Measurements from ENCODE around the gene PAM.

PAM gene

DNA sequence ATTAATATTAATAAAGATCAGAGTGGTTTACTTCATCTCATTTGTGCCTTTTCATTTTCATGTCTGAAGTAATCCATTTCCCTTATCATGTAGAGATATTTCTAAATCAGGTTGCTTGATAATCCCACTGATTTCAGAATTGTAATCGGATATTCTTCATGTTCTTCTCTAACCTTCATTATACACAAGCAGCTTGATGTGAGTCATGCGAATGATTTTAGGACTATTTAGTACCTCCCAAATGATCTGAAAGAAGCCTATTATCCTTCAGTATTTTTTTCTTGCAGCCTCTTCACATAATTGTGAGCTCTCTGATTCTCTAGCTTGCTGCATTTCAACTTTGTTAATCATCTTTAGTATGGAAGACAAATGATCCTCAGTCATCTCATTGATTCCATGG is 182.8 kb downstream of the PAM start:
- Histone ChIP-seq H2AFZ (ENCODE audit: low read depth, low read length, severe bottlenecking) (no peak overlapping the region), H3K9ac (ENCODE audit: low read length) (no peak overlapping the region), H3K9me3 (ENCODE audit: insufficient read depth, low read length) (no peaks in the 10 kb centered on the region), H3K27ac (ENCODE audit: low read depth, low read length) (no peak overlapping the region), H3K79me2 (ENCODE audit: insufficient read depth, low read length) (no peaks in the 10 kb centered on the region), H3K9me2 (replicated peaks; ENCODE audit: insufficient read depth, low read length) (no peaks in the 10 kb centered on the region), H3K27me3 (ENCODE audit: low read length) (no peaks in the 10 kb centered on the region), H3K4me2 (ENCODE audit: low read depth, low read length, poor library complexity, severe bottlenecking) (no peak overlapping the region), H3K4me3 (ENCODE audit: insufficient read depth, low read length, poor library complexity, severe bottlenecking) (no peak overlapping the region), H3F3A (ENCODE audit: insufficient read depth) (no peaks in the 10 kb centered on the region), H4K20me1 (ENCODE audit: low read depth, low read length) (no peaks in the 10 kb centered on the region), H3K36me3 (ENCODE audit: low read length) (no peaks in the 10 kb centered on the region)
- no peak for TF ChIP-seq EZH2phosphoT487 (conservative IDR thresholded peaks at IDR 0.05; ENCODE audit: low read length)
- TF ChIP-seq, protein P1, sequence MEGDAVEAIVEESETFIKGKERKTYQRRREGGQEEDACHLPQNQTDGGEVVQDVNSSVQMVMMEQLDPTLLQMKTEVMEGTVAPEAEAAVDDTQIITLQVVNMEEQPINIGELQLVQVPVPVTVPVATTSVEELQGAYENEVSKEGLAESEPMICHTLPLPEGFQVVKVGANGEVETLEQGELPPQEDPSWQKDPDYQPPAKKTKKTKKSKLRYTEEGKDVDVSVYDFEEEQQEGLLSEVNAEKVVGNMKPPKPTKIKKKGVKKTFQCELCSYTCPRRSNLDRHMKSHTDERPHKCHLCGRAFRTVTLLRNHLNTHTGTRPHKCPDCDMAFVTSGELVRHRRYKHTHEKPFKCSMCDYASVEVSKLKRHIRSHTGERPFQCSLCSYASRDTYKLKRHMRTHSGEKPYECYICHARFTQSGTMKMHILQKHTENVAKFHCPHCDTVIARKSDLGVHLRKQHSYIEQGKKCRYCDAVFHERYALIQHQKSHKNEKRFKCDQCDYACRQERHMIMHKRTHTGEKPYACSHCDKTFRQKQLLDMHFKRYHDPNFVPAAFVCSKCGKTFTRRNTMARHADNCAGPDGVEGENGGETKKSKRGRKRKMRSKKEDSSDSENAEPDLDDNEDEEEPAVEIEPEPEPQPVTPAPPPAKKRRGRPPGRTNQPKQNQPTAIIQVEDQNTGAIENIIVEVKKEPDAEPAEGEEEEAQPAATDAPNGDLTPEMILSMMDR (IDR thresholded peaks at IDR 0.05; ENCODE audit: insufficient read depth, low read length, poor library complexity, severe bottlenecking), result no peak

DNA sequence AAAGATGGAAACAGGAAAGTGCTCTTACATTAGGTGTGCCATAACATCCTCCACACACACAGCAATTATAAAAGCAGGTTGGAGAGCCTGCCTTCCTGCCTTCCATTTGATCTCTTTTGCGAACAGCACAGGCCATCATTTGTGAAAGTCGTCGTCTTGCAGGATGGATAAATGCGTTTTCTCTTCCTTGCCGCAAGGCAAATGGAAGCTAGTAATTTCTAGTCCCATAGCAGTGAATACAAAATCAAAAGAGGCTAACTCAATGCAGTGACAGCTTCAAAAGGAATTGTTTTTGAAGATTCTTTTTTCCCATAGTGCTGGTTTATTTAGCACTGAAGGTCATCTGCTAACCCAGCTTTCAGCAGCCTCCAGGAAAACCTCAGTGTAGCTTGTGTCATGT is 186.0 kb downstream of the PAM start:
- Histone ChIP-seq H3K79me2 (ENCODE audit: insufficient read depth, low read length) (no peaks in the 10 kb centered on the region), H4K20me1 (ENCODE audit: low read depth, low read length) (no peaks in the 10 kb centered on the region), H3K4me2 (ENCODE audit: low read depth, low read length, poor library complexity, severe bottlenecking) (no peak overlapping the region), H2AFZ (ENCODE audit: low read depth, low read length, severe bottlenecking) (no peak overlapping the region), H3K27ac (ENCODE audit: low read depth, low read length) (no peak overlapping the region), H3F3A (ENCODE audit: insufficient read depth) (no peaks in the 10 kb centered on the region), H3K4me3 (ENCODE audit: insufficient read depth, low read length, poor library complexity, severe bottlenecking) (no peak overlapping the region), H3K27me3 (ENCODE audit: low read length) (no peaks in the 10 kb centered on the region), H3K9me2 (replicated peaks; ENCODE audit: insufficient read depth, low read length) (no peaks in the 10 kb centered on the region), H3K9ac (ENCODE audit: low read length) (no peak overlapping the region), H3K36me3 (ENCODE audit: low read length) (no peaks in the 10 kb centered on the region), H3K9me3 (ENCODE audit: insufficient read depth, low read length) (no peaks in the 10 kb centered on the region)
- TF ChIP-seq EZH2phosphoT487 (conservative IDR thresholded peaks at IDR 0.05; ENCODE audit: low read length), result no peak
- TF ChIP-seq, protein P1 (IDR thresholded peaks at IDR 0.05; ENCODE audit: insufficient read depth, low read length, poor library complexity, severe bottlenecking), result no peak

DNA sequence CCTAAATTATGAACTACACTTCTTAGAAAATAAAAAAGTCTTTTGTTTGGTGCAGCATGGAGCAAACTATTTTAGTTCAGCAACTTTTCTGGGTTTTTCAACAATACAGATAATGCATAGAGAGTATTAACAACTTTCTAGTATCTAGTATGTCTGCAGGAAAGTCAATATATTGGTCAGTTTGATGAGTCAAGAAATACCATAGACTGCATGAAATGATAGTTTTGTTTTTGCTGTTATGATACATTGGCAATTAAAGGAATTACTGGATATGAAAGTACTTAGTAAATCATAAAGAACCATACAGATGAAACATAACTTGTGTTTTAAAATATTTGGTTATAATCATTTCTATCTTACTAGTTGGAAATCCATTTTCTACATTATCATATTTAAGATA is 191.3 kb downstream of the PAM start:
- Histone ChIP-seq H3F3A (ENCODE audit: insufficient read depth) (no peaks in the 10 kb centered on the region), H2AFZ (ENCODE audit: low read depth, low read length, severe bottlenecking) (no peak overlapping the region), H3K9me3 (ENCODE audit: insufficient read depth, low read length) (no peaks in the 10 kb centered on the region), H3K9ac (ENCODE audit: low read length) (no peak overlapping the region), H3K79me2 (ENCODE audit: insufficient read depth, low read length) (no peaks in the 10 kb centered on the region), H4K20me1 (ENCODE audit: low read depth, low read length) (no peaks in the 10 kb centered on the region), H3K27me3 (ENCODE audit: low read length) (no peaks in the 10 kb centered on the region), H3K4me3 (ENCODE audit: insufficient read depth, low read length, poor library complexity, severe bottlenecking) (no peak overlapping the region), H3K4me2 (ENCODE audit: low read depth, low read length, poor library complexity, severe bottlenecking) (no peak overlapping the region), H3K27ac (ENCODE audit: low read depth, low read length) (no peak overlapping the region), H3K36me3 (ENCODE audit: low read length) (no peaks in the 10 kb centered on the region), H3K9me2 (replicated peaks; ENCODE audit: insufficient read depth, low read length) (no peaks in the 10 kb centered on the region)
- no peak for TF ChIP-seq EZH2phosphoT487 (conservative IDR thresholded peaks at IDR 0.05; ENCODE audit: low read length)
- TF ChIP-seq, protein P1 (IDR thresholded peaks at IDR 0.05; ENCODE audit: insufficient read depth, low read length, poor library complexity, severe bottlenecking), result no peak
